ENCODE measurements around the gene KIR3DL1.
"Not testable (repeated sequence)": the region's sequence is repeated elsewhere in the genome, so short reads cannot be mapped to it uniquely, and the experiment has no call there.

DNA sequence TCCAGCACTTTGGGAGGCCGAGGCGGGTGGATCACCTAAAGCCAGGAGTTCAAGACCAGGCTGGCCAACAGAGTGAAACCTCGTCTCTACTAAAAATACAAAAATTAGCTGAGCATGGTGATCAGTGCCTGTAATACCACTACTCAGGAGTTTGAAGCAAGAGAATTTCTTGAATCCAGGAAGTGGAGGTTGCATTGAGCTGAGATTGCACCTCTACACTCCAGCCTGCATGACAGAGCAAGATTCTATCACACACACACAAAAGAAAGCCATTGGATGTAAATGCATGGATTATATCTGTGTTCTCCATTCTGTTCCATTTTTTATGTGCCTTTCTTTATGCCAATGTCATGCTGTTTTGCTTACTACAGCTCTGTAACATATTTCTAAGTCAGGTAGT, 42.2 kb downstream of the KIR3DL1 start:
- not testable (repeated sequence) for TF ChIP-seq CTCF (CRISPR knock-in tag; IDR thresholded peaks at IDR 0.05); ZNF761 (CRISPR knock-in tag; conservative IDR thresholded peaks at IDR 0.05)

Data from HepG2 (cell line).